GM18505 (cell line): ENCODE data around the gene SNRNP27.

ENCODE experiments used
- ATAC-seq: cut with Tn5 transposase; IDR thresholded peaks from one replicate; pipeline ENCODE4 v1.9.1; 2021; ENCODE audit not compliant: unreplicated experiment
- POLR2A ChIP-seq: IDR thresholded peaks from 4 replicates; pipeline ENCODE4 v1.6.1; 2011; ENCODE audit warnings: borderline replicate concordance; ENCODE audit not compliant: insufficient read depth, insufficient read length; ENCODE audit errors: extremely low read depth

SNRNP27 gene

DNA sequence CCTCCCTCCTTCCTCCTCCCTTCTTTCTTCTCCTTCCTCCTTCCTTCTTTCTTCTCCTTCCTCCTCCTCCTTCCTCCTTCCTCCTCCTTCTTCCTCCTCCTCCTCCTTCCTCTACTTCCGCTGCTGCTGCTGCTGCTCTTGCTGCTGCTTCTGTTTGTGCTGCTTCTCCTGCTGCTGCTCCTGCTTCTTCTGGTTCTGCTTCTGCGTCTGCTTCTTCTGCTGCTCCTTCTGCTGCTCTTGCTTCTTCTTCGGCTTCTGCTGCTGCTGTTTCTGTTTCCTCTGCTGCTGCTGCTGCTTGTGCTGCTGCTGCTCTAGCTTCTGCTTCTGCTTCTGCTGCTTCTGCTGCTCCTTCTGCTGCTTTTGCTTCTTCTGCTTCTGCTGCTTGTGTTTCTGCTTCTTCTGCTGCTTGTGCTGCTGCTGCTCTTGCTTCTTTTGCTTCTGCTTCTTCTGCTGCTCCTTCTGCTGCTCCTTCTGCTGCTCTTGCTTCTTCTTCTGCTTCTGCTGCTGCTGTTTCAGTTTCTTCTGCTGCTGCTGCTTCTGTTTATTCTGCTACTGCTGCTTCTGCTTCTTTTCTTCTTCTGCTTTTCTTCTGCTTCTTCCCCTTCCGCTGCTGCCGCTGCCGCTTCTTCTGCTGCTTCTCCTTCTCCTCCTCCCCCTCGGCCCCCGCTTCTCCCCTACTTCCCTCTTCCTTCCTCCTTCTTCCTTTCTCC, 8.6 kb downstream of the SNRNP27 start:
- no peak for ATAC-seq
- TF ChIP-seq POLR2A, result no peak

DNA sequence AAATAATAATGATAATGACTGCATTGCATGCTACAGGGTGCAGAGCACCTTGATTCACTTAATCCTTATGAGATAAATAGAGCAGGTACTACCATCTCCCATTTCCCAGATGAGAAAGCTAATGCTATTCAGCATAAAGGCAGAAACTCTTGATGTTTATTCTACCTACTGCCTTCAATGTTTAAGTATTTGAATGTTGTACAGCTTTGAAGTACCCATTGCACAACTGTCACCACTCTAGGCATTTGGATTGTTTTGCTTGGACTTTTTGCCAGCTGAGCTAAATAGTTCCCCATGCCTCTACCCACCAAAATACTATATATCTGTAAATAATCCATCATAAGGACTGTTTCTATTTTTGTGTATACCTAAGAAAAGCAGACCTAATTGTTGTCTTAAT, 13.5 kb downstream of the SNRNP27 start:
- no peak for ATAC-seq
- no peak for TF ChIP-seq POLR2A

DNA sequence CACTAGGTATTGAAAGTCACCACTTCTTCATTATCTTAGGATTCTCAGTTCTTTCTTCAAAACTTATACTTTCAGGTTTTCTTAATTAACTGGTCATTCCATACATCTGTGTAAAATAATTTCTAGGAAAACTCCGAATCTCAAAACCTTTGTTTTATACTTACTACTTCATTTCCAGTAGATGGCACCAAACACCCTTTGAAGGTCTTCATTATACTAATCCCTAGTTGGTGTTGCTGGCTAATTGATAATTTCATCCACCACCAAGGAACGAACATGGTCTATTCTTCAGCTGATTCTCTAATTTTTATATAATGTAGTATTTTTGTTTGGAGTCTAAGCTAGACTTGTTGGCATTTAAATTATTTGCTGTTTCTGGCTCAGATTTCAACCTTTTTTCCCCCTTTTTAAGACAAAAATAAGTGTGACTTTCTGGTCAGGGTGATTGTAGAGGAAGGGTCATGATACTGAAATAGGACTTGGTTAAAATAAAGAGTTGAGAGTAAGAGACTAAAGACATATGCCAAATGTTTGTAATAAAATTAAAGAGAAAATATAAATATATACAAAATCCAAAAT, 18.3 kb downstream of the SNRNP27 start:
- ATAC-seq, result no peak
- no peak for TF ChIP-seq POLR2A

DNA sequence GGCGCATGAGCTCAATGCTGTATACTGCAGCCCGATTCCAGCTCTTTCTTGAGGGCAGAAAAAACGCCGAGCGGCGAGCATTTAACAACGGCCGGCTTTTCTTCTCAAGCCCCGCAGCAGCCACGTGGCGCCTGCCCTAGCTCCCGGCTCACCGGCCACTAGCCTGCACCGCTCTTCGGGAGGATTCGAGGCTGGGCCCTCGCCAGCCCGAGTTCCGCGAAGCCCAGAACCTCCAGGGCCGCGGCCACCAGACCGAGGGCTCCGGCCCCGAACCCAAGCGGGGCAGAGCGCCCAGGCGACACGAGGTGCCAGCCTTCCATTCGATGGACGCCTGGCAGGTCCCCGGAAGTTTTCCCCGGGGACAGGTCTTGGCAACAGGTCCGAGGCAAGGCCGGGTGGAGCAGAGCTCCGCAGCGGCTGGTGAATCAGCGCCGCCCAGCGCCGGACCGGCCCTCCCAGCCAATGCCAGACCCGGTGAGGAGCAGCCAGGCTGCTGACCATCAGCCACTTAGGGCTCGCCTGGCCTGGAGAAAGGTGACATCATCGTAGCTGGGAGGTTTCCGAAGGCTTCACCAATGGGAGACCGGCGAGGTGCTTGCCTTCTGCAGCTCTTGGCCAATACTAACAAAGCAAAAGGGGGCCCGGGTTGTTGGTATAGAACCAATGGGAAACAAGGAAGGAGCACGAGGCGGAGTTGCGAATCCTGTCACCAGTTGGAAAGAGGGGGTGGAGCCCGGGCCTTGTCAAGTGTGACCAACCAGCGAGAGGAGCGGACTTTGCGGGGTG, 20.6 kb downstream of the SNRNP27 start:
- peak; percentile 69 for TF ChIP-seq POLR2A
- peak; percentile 76 for ATAC-seq

DNA sequence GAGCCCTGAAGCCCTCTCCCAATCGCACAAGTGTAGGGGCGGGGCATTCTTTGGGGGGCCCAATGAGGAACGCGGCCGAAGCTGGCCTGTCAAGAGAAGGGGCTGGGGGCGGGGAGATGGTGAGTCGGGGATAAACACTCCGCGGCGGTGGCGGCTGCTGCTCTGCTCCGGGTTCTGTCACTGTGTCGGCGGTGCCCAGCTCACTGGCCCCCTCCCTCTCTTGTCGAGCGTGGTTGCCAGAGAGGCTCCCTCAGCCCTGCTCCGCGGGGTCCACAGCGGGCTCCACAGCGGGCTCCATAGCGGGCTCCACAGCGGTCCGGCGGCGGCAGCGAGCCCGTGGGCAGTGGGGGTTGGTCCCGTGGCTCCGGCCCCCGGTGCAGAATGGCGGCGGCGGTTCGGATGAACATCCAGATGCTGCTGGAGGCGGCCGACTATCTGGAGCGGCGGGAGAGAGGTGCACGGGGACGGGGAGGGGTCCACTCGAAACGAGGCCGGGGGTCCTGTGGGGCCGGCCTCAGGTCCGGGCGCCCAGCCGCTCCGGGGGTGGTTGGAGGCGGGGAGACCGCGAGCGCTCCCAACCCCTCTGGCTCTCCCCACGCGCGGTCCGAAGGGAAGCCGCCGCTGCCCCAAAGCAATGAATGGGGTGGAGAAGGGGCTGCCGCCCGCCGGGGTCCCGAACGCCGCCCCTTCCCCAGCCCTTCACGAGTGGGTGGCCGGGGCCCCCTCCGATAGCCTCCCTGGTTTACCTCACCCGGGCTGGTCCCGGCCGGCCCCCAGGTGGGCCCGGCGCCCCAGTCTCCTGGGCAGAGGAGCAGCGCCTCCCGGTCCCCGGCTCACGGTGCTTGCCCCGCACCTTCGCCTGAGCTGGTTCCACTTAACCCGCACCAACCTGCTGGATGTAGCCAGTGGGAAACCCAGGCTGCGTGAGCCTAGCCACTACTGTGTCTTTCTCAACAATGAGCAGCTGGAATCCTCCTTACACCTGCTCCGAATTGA, 21.5 kb downstream of the SNRNP27 start, which contains the start of gene MXD1:
TSS of gene MXD1 (plus strand) at position 160 of the 996 bp plus-strand sequence. CDS start at position 382, 222 bp downstream.
- TF ChIP-seq POLR2A, result peak; percentile 91
- ATAC-seq, result peak; percentile 2

DNA sequence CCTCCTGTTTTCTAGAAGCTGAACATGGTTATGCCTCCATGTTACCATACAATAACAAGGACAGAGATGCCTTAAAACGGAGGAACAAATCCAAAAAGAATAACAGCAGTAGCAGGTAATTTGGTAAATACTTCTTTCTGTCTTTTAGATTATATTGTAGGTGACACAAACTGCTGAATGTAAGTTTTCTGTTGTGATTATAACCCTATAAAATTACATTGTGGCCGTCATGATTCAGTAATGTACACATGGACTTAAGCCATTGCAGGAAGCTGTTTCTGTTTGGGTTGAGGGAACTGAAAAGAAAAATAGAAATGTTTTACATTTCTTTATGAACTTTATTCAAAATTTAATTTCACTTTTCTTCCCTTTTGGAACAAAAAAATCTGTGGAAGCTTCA, 22.4 kb downstream of the SNRNP27 start:
- ATAC-seq, result no peak
- TF ChIP-seq POLR2A, result no peak

DNA sequence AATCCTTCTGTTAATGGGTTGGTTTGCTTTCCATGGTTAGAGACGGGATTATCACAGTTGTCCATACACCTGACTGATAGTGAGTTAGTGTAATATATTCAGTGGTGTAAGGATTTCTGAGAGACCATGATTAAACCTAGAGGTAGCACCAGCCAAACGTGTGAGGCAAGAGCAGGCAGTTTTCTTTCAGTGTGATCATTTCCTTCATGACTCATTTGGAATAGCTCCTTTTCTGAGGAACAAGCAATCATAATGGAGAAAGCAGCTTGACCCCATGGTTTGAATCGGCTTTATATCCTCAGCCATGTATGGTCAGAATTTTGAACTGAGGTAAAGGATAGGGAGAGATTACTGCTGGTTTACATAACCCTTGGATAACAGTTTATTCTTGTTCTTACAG, 24.1 kb downstream of the SNRNP27 start:
- no peak for TF ChIP-seq POLR2A
- no peak for ATAC-seq

DNA sequence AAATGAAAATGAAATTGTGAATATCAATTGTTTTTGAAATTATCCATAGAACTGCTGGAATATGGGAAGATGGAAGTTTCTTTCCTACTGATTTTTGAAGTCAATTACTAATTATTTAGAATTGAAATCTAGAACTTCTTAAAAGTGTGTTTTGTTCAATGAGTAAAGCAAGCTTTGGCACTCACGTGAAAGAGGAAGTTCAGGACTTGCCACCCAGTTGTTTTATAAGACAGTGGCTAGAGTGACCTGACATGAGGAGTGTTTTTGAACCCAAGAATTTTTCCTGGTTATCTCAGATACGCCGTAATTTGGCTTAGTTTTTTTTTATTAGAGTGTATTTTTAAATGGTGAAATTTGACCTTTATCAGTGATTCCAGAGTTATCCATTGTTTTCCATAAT, 24.6 kb downstream of the SNRNP27 start:
- no peak for ATAC-seq
- no peak for TF ChIP-seq POLR2A

DNA sequence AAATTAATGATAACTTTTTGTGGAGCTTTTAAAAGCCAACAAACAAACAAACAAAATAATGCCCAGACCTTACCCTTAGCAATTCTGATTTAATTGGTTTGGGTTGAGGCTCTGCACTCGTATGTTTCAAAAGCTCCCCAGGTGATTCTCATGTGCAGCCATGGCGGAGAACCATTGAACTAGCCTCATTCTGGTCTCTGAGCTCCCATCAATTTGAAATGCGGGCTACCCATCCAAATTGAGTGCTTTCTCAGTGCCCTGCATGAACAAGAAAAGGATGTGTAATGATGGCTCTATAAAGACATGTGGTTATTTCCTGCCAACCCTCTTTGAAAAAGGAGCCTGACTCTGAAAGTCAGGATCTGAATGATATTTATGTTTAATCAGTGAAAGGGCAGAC, 29.4 kb downstream of the SNRNP27 start:
- TF ChIP-seq POLR2A, result no peak
- no peak for ATAC-seq

DNA sequence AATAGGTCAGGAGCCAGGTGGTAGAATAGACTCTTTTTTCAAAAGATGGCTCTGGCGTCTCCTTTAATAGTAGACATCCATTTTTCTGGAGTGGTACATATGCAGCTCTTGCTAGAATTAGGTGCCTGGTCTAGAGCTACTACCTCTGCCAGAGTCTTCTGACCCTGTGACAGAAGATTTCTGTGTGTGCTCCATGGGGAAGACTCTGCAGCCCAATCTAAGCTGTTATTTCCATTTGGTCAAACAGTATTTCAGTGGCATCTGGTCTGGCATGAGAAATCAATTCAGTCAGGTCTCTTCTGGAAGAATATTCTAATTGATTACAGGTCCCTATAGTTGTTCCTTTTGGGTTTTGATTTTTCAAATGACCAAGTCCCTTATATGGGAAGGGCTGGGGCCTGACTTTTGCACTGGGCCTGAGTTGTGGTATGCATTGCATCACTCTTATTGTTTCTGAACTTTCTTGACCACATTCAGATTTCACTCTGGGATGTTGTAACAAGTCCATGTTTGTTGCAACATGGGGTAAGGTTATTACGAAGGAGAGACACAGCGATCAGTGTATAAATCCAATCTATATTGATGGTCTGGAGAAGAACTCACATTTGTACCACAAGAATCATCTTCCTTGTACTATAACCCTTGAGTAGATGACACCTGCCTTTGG, 33.2 kb downstream of the SNRNP27 start:
- no peak for TF ChIP-seq POLR2A
- no peak for ATAC-seq

DNA sequence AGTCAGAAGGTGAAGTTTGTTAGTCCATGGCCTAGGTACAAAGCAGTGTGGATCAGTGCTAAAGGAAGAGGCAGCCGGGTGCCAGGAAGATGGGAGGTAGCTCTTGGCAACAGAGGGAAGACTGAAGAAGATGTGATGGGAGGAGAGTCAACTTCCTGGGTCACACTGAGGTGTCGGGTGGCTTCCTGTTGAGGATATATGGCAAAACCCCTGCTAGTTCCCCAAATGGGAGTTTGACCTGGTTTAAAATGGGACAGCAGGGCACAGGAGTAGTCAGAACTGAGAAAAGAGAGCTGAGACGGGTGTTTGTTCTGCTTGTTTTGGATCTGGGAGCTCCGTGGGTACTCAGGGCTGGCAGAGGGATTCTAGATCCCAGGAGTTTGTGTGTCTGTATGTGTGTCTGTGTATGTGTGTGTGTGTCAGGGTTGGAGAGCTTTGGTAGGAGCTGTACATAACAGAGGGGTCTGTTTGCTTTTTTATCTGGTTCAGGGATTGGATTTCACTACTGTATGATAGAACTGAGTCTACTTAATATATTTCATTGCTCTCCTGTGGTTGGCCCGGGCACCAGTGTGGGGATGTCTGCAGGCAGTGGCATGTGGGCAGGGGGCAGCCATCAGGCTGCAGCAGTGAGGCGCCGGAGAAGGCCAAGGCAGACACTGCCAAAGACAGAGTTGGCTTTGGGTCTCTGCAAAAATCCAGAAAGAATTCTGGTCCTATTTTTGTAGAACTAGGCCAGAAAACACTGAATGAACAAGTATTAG, 38.3 kb downstream of the SNRNP27 start:
- no peak for TF ChIP-seq POLR2A
- no peak for ATAC-seq

DNA sequence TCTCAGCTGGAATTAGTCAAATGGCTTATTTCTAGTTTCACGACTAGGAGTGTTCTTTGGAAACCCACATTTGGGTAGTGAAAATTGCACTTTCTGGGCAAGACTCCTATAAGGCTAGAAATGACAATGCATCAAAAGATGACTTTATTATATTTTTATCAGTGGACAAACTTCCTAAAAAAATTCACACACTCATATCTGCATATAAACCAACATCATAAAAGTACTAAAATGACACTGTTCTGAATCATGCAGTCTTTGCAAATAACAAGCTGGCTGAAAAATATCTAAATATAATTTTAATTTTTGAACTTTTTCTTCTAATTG, 38.8 kb downstream of the SNRNP27 start:
- TF ChIP-seq POLR2A, result no peak
- ATAC-seq, result no peak
